Measurements from ENCODE around the gene PTGFRN. TPM values are rescaled to one million over a fixed set of nuclear protein-coding genes. Genes with fewer than 3 reads are reported as not detected.

PTGFRN gene
- polyA plus RNA-seq, 1 donor from 2014 or later, result 20.1 TPM

DNA sequence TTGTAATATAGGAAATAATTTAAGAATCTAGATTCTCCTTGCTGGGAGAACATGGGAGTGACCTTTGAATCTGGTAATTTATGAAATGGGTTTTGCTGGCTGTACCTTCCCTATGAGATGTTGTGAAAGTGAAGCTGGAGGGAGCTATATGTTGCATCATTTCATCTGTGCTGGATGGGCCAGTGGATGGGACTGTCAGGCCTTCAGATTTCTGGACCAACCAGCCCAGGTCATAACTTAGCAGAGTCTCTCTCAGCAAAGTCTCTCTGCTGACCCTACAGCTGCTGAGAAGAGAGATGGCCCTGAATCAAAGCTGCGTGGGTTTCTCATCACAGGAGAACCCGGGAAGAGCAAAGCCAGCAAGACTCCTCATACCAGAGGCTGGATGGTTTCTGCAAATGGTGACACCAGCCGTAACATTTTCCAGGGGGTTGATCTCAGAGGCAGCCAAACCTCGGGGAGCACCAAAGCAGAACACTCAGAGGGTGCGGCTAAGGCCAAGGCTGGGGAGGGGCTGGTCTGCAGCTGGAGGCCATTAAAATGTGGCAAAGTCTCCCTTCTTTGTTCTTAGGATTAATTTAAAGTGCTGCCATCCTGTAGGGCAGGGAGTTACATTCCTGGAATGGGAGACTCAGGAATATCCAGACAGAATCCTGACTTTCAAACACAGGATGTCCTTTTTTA is 18.2 kb upstream of the PTGFRN start:
- Histone ChIP-seq H3K27me3 (ENCODE audit: insufficient read depth, low read depth, low read length) (no peaks in the 10 kb centered on the region), H3K9me3 (ENCODE audit: low read length) (no peaks in the 10 kb centered on the region), H4K20me1 (ENCODE audit: insufficient read depth) (no peaks in the 10 kb centered on the region), H3K4me2 (ENCODE audit: low read length) (no peak overlapping the region), H2AFZ (ENCODE audit: low read depth, low read length) (no peak overlapping the region), H3K36me3 (ENCODE audit: insufficient read depth, low read length) (no peaks in the 10 kb centered on the region), H3K9ac (ENCODE audit: low read length) (no peak overlapping the region), H3K9me2 (ENCODE audit: insufficient read depth, low read length) (no peaks in the 10 kb centered on the region), H3F3A (ENCODE audit: insufficient read depth, low read length, poor library complexity, severe bottlenecking) (no peaks in the 10 kb centered on the region), H3K4me3 (ENCODE audit: low read length) (no peak overlapping the region), H3K27ac (ENCODE audit: low read length) (no peak overlapping the region), H3K79me2 (replicated peaks; ENCODE audit: insufficient read depth, low read length) (no peaks in the 10 kb centered on the region)
- TF ChIP-seq CTCF (IDR thresholded peaks at IDR 0.05; ENCODE audit: poor library complexity, severe bottlenecking) (no peak), EP300 (conservative IDR thresholded peaks at IDR 0.05; ENCODE audit: poor library complexity, severe bottlenecking) (no peak), REST (IDR thresholded peaks at IDR 0.05; ENCODE audit: borderline replicate concordance) (no peak), RAD21 (conservative IDR thresholded peaks at IDR 0.05) (no peak), MXI1 (conservative IDR thresholded peaks at IDR 0.05; ENCODE audit: poor library complexity, severe bottlenecking) (no peak), POLR2AphosphoS5 (IDR thresholded peaks at IDR 0.05) (no peak), EZH2 (IDR thresholded peaks at IDR 0.05; ENCODE audit: borderline replicate concordance, insufficient read depth, low read length, poor library complexity, severe bottlenecking) (no peak), SMC3 (conservative IDR thresholded peaks at IDR 0.05; ENCODE audit: poor library complexity) (no peak), TAF1 (IDR thresholded peaks at IDR 0.05; ENCODE audit: low read depth) (no peak)

DNA sequence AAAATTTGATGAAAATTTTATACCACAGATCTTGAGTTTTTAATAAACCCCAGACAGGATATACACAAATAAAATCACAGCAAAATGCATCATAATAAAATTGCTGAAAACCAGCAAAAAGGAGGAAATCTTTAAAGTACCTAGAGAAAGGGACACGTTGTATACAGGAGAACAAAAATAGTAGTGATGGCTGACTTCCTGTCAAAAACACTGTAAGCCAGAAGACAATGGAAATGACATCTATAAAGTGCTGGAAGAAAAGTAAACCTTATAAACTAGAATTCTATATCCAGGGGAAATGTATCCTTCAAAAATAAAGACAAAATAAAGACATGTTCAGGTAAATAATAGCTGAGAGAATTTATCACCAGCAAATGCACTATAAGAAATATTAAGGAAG is 14.6 kb upstream of the PTGFRN start:
- no peaks in the 10 kb centered on the region for H3K9me3 ChIP-seq (ENCODE audit: low read length)
- no peaks in the 10 kb centered on the region for H3K9me2 ChIP-seq (ENCODE audit: insufficient read depth, low read length)
- no peaks in the 10 kb centered on the region for H3F3A ChIP-seq (ENCODE audit: insufficient read depth, low read length, poor library complexity, severe bottlenecking)
- H3K27ac ChIP-seq (ENCODE audit: low read length), result no peak overlapping the region
- no peaks in the 10 kb centered on the region for H3K27me3 ChIP-seq (ENCODE audit: insufficient read depth, low read depth, low read length)
- H2AFZ ChIP-seq (ENCODE audit: low read depth, low read length), result no peak overlapping the region
- H3K36me3 ChIP-seq (ENCODE audit: insufficient read depth, low read length), result no peaks in the 10 kb centered on the region
- H3K79me2 ChIP-seq (replicated peaks; ENCODE audit: insufficient read depth, low read length), result no peaks in the 10 kb centered on the region
- no peak overlapping the region for H3K4me3 ChIP-seq (ENCODE audit: low read length)
- H4K20me1 ChIP-seq (ENCODE audit: insufficient read depth), result no peaks in the 10 kb centered on the region
- no peak for TF ChIP-seq RAD21 (conservative IDR thresholded peaks at IDR 0.05)
- H3K4me2 ChIP-seq (ENCODE audit: low read length), result no peak overlapping the region
- H3K9ac ChIP-seq (ENCODE audit: low read length), result no peak overlapping the region
